Right atrium auricular region (tissue), 2 donors: ENCODE measurements around the gene TRIO. TPM values are rescaled to one million over a fixed set of nuclear protein-coding genes. Genes with fewer than 3 reads are reported as not detected.

Experiments used
- DNase-seq: peaks from one replicate; pipeline ENCODE4 v3.0.0-alpha.2; 2019; ENCODE audit warnings: low spot score
- H3K27ac ChIP-seq, 2 donors: fragments of 200-600 bp; sonication (generic); 1 replicate in 1 of 2; 2 replicates in 1 of 2; pipeline ENCODE4 v1.5.1; 2016 to 2019
- H3K27me3 ChIP-seq, 2 donors: fragments of 200-600 bp; sonication (generic); one replicate each; pipeline versions ENCODE4 v1.5.1 to v1.6.0; 2017 to 2019
- H3K36me3 ChIP-seq: fragments of 200-600 bp; sonication (generic); one replicate; pipeline ENCODE4 v1.5.1; 2016
- H3K4me1 ChIP-seq, 2 donors: fragments of 200-600 bp; sonication (generic); one replicate each; pipeline versions ENCODE4 v1.5.1 to v1.6.0; 2017 to 2019
- H3K4me3 ChIP-seq, 2 donors: fragments of 200-600 bp; sonication (generic); 1 replicate in 1 of 2; 2 replicates in 1 of 2; pipeline ENCODE4 v1.5.1; 2017 to 2019; ENCODE audit warnings: mild to moderate bottlenecking in 1 of 2, moderate library complexity in 1 of 2
- H3K9me3 ChIP-seq, 2 donors: fragments of 200-600 bp; sonication (generic); one replicate each; pipeline ENCODE4 v1.5.1; 2019
- CTCF ChIP-seq, 2 donors: fragments of 200-600 bp; sonication (generic); IDR thresholded peaks; one replicate each; pipeline ENCODE4 v1.5.1; 2019; ENCODE audit warnings: antibody characterized with exemption in 2 of 2
- total RNA-seq, 2 donors: library from RNA; depleted of rRNA; stranded (reverse); fragments of >200 nt; gene quantifications; one replicate each; pipeline ENCODE4 v1.1.0, GENCODE V29; 2016

The TRIO gene
- total RNA-seq, 2 donors from 2014 or later: 51.6 to 67.0 TPM

GRCh38 chr5:14510880-14511279 lies 367.7 kb downstream of the TRIO start:
- peaks cover 0 to 4% of the 10 kb centered on the region in 2 donors for H3K9me3 ChIP-seq
- H3K4me1 ChIP-seq: no peaks in the 10 kb centered on the region
- no peak overlapping the region for H3K4me3 ChIP-seq
- no peak for DNase-seq
- TF ChIP-seq CTCF (IDR thresholded peaks at IDR 0.05): no peak
- no peaks in the 10 kb centered on the region for H3K27me3 ChIP-seq
- H3K36me3 ChIP-seq: peaks cover 28% of the 10 kb centered on the region
- no peak overlapping the region for H3K27ac ChIP-seq

- no peak overlapping the region for H3K27ac ChIP-seq
- no peak overlapping the region for H3K4me3 ChIP-seq
- no peaks in the 10 kb centered on the region for H3K4me1 ChIP-seq
- peaks cover 0 to 4% of the 10 kb centered on the region in 2 donors for H3K9me3 ChIP-seq
- peaks cover 11% of the 10 kb centered on the region for H3K36me3 ChIP-seq
- TF ChIP-seq CTCF (IDR thresholded peaks at IDR 0.05): no peak
- H3K27me3 ChIP-seq: no peaks in the 10 kb centered on the region
- no peak for DNase-seq
Measured at GRCh38 chr5:14512574-14512973, 369.4 kb downstream of the TRIO start.

- Histone ChIP-seq H3K27ac (no peak overlapping the region), H3K36me3 (peaks cover 6% of the 10 kb centered on the region), H3K4me1 (no peaks in the 10 kb centered on the region), H3K9me3 (peaks cover 0 to 4% of the 10 kb centered on the region in 2 donors), H3K27me3 (no peaks in the 10 kb centered on the region), H3K4me3 (no peak overlapping the region)
- no peak for DNase-seq
- TF ChIP-seq CTCF (IDR thresholded peaks at IDR 0.05): no peak
Measured at GRCh38 chr5:14513266-14513665, 370.1 kb downstream of the TRIO start.

GRCh38 chr5:14516901-14517300 lies 373.8 kb downstream of the TRIO start:
- Histone ChIP-seq H3K27ac (no peak overlapping the region), H3K4me3 (no peak overlapping the region), H3K4me1 (no peaks in the 10 kb centered on the region), H3K9me3 (peaks cover 0 to 7% of the 10 kb centered on the region in 2 donors), H3K36me3 (no peaks in the 10 kb centered on the region), H3K27me3 (no peaks in the 10 kb centered on the region)
- no peak for DNase-seq
- TF ChIP-seq CTCF (IDR thresholded peaks at IDR 0.05): no peak

GRCh38 chr5:14518638-14519037 lies 375.5 kb downstream of the TRIO start:
- no peak for TF ChIP-seq CTCF (IDR thresholded peaks at IDR 0.05)
- H3K4me1 ChIP-seq: no peaks in the 10 kb centered on the region
- H3K27ac ChIP-seq: no peak overlapping the region
- peaks cover 0 to 7% of the 10 kb centered on the region in 2 donors for H3K9me3 ChIP-seq
- no peak overlapping the region for H3K4me3 ChIP-seq
- H3K27me3 ChIP-seq: no peaks in the 10 kb centered on the region
- DNase-seq: no peak
- H3K36me3 ChIP-seq: no peaks in the 10 kb centered on the region

GRCh38 chr5:14521748-14522147 lies 378.6 kb downstream of the TRIO start:
- DNase-seq: no peak
- TF ChIP-seq CTCF (IDR thresholded peaks at IDR 0.05): no peak
- Histone ChIP-seq H3K27ac (no peak overlapping the region), H3K9me3 (peaks cover 0 to 3% of the 10 kb centered on the region in 2 donors), H3K4me1 (no peaks in the 10 kb centered on the region), H3K4me3 (no peak overlapping the region), H3K27me3 (no peaks in the 10 kb centered on the region), H3K36me3 (no peaks in the 10 kb centered on the region)
